ENCODE data around the gene PCNX2. TPM values are rescaled to one million over a fixed set of nuclear protein-coding genes. Genes with fewer than 3 reads are reported as not detected.
A peak's percentile ranks its signal among the peaks of the same experiment; 100 is the strongest.
"Not testable (repeated sequence)": the region's sequence is repeated elsewhere in the genome, so short reads cannot be mapped to it uniquely, and the experiment has no call there.

Gene PCNX2
- total RNA-seq, 1 donor = 38.4 TPM

- H3K4me3 ChIP-seq (ENCODE audit: low read length) = no peak overlapping the region
- H3K27me3 ChIP-seq (ENCODE audit: insufficient read depth, low read length) = no peaks in the 10 kb centered on the region
- H3K4me1 ChIP-seq (ENCODE audit: insufficient read depth, low read length) = no peaks in the 10 kb centered on the region
- no peaks in the 10 kb centered on the region for H3K9me3 ChIP-seq (ENCODE audit: low read depth, low read length)
These were observed 155.0 kb downstream of the PCNX2 start for GRCh38 chr1:233140499-233140898.

GRCh38 chr1:233138788-233139585 lies 156.5 kb downstream of the PCNX2 start:
- Histone ChIP-seq H3K4me3 (ENCODE audit: low read length) (no peak overlapping the region), H3K27me3 (ENCODE audit: insufficient read depth, low read length) (no peaks in the 10 kb centered on the region), H3K9me3 (ENCODE audit: low read depth, low read length) (no peaks in the 10 kb centered on the region), H3K4me1 (ENCODE audit: insufficient read depth, low read length) (no peaks in the 10 kb centered on the region)

GRCh38 chr1:233135833-233136232 lies 159.7 kb downstream of the PCNX2 start:
- no peaks in the 10 kb centered on the region for H3K9me3 ChIP-seq (ENCODE audit: low read depth, low read length)
- H3K27me3 ChIP-seq (ENCODE audit: insufficient read depth, low read length) = no peaks in the 10 kb centered on the region
- no peaks in the 10 kb centered on the region for H3K4me1 ChIP-seq (ENCODE audit: insufficient read depth, low read length)
- no peak overlapping the region for H3K4me3 ChIP-seq (ENCODE audit: low read length)

- no peaks in the 10 kb centered on the region for H3K4me1 ChIP-seq (ENCODE audit: insufficient read depth, low read length)
- H3K9me3 ChIP-seq (ENCODE audit: low read depth, low read length) = no peaks in the 10 kb centered on the region
- no peaks in the 10 kb centered on the region for H3K27me3 ChIP-seq (ENCODE audit: insufficient read depth, low read length)
- H3K4me3 ChIP-seq (ENCODE audit: low read length) = no peak overlapping the region
These were observed 163.1 kb downstream of the PCNX2 start for GRCh38 chr1:233132445-233132844.

- H3K27me3 ChIP-seq (ENCODE audit: insufficient read depth, low read length); H3K9me3 ChIP-seq (ENCODE audit: low read depth, low read length); H3K4me3 ChIP-seq (ENCODE audit: low read length); H3K4me1 ChIP-seq (ENCODE audit: insufficient read depth, low read length): not testable (repeated sequence)
These were observed 166.5 kb downstream of the PCNX2 start for GRCh38 chr1:233129031-233129430.

GRCh38 chr1:233127157-233127556 lies 168.4 kb downstream of the PCNX2 start:
- no peaks in the 10 kb centered on the region for H3K4me1 ChIP-seq (ENCODE audit: insufficient read depth, low read length)
- H3K9me3 ChIP-seq (ENCODE audit: low read depth, low read length) = no peaks in the 10 kb centered on the region
- H3K4me3 ChIP-seq (ENCODE audit: low read length) = no peak overlapping the region
- H3K27me3 ChIP-seq (ENCODE audit: insufficient read depth, low read length) = no peaks in the 10 kb centered on the region

- H3K4me1 ChIP-seq (ENCODE audit: insufficient read depth, low read length) = no peaks in the 10 kb centered on the region
- H3K27me3 ChIP-seq (ENCODE audit: insufficient read depth, low read length) = no peaks in the 10 kb centered on the region
- H3K9me3 ChIP-seq (ENCODE audit: low read depth, low read length) = no peaks in the 10 kb centered on the region
- no peak overlapping the region for H3K4me3 ChIP-seq (ENCODE audit: low read length)
These were observed 172.7 kb downstream of the PCNX2 start for GRCh38 chr1:233122779-233123178.

GRCh38 chr1:233121947-233122559 lies 173.5 kb downstream of the PCNX2 start:
- H3K4me3 ChIP-seq (ENCODE audit: low read length) = no peak overlapping the region
- H3K9me3 ChIP-seq (ENCODE audit: low read depth, low read length) = no peaks in the 10 kb centered on the region
- H3K27me3 ChIP-seq (ENCODE audit: insufficient read depth, low read length) = no peaks in the 10 kb centered on the region
- H3K4me1 ChIP-seq (ENCODE audit: insufficient read depth, low read length) = no peaks in the 10 kb centered on the region

GRCh38 chr1:233114860-233115259 lies 180.7 kb downstream of the PCNX2 start:
- no peaks in the 10 kb centered on the region for H3K9me3 ChIP-seq (ENCODE audit: low read depth, low read length)
- H3K4me3 ChIP-seq (ENCODE audit: low read length) = no peak overlapping the region
- peaks cover 39% of the 10 kb centered on the region for H3K4me1 ChIP-seq (ENCODE audit: insufficient read depth, low read length)
- no peaks in the 10 kb centered on the region for H3K27me3 ChIP-seq (ENCODE audit: insufficient read depth, low read length)

GRCh38 chr1:233114159-233114558 lies 181.4 kb downstream of the PCNX2 start:
- Histone ChIP-seq H3K4me1 (ENCODE audit: insufficient read depth, low read length) (peaks cover 39% of the 10 kb centered on the region), H3K4me3 (ENCODE audit: low read length) (no peak overlapping the region), H3K27me3 (ENCODE audit: insufficient read depth, low read length) (no peaks in the 10 kb centered on the region), H3K9me3 (ENCODE audit: low read depth, low read length) (no peaks in the 10 kb centered on the region)

GRCh38 chr1:233113009-233113879 lies 182.3 kb downstream of the PCNX2 start:
- H3K27me3 ChIP-seq (ENCODE audit: insufficient read depth, low read length) = no peaks in the 10 kb centered on the region
- H3K9me3 ChIP-seq (ENCODE audit: low read depth, low read length) = no peaks in the 10 kb centered on the region
- peaks cover 40% of the 10 kb centered on the region for H3K4me1 ChIP-seq (ENCODE audit: insufficient read depth, low read length)
- H3K4me3 ChIP-seq (ENCODE audit: low read length) = peak overlapping the region; percentile 12

GRCh38 chr1:233112186-233113008 lies 183.1 kb downstream of the PCNX2 start:
- H3K4me3 ChIP-seq (ENCODE audit: low read length) = no peak overlapping the region
- H3K9me3 ChIP-seq (ENCODE audit: low read depth, low read length) = no peaks in the 10 kb centered on the region
- H3K27me3 ChIP-seq (ENCODE audit: insufficient read depth, low read length) = no peaks in the 10 kb centered on the region
- peaks cover 48% of the 10 kb centered on the region for H3K4me1 ChIP-seq (ENCODE audit: insufficient read depth, low read length)

GRCh38 chr1:233111731-233112130 lies 183.8 kb downstream of the PCNX2 start:
- Histone ChIP-seq H3K4me3 (ENCODE audit: low read length) (no peak overlapping the region), H3K9me3 (ENCODE audit: low read depth, low read length) (no peaks in the 10 kb centered on the region), H3K27me3 (ENCODE audit: insufficient read depth, low read length) (no peaks in the 10 kb centered on the region), H3K4me1 (ENCODE audit: insufficient read depth, low read length) (peaks cover 48% of the 10 kb centered on the region)

- Histone ChIP-seq H3K4me1 (ENCODE audit: insufficient read depth, low read length) (peaks cover 40% of the 10 kb centered on the region), H3K4me3 (ENCODE audit: low read length) (no peak overlapping the region), H3K9me3 (ENCODE audit: low read depth, low read length) (no peaks in the 10 kb centered on the region), H3K27me3 (ENCODE audit: insufficient read depth, low read length) (no peaks in the 10 kb centered on the region)
These were observed 186.4 kb downstream of the PCNX2 start for GRCh38 chr1:233109096-233109495.
